Measurements from ENCODE around the gene DNAJC6. TPM values are rescaled to one million over a fixed set of nuclear protein-coding genes. Genes with fewer than 3 reads are reported as not detected.

DNAJC6 gene
- total RNA-seq, 6 experiments from 2014 or later, result 0.46 to 2.9 (median 1.2) TPM

DNA sequence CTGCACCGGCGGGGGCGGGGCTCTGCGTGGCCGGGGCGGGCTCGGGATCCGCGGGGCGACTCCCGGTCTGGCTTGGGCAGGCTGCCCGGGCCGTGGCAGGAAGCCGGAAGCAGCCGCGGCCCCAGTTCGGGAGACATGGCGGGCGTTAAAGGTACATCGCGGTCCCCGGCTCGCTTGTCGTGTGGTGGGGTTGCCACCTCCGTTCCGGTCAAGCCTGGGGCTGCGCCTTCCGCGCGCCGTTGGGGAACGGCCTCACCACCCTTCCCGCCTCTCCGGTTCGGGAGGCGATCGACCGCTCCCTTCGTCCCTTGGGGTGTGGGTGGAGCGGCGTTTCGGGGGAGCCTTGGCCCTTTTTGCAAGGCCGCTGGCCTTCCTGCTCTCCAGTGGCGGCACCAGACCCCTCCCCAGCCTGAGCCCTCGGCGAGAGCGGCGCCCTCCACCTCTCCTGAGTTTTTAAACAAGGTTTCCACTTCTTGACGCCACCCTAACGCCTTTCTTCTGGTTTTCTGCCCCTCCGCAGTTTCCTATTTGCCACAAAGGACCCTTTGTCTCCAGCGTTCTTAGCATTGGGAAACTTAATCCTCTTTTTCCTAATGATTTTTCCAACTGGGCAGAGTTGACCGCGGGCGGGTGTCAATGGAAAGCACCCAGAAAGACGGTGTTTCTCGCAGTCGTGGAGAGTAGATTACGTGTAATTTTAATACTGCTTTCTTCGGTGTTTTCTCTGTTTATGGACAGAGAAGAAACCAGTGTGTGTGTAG, 111.4 kb downstream of the DNAJC6 start, which contains the start of the genes LEPR and LEPROT:
Gene LEPR (plus strand): TSS at position 79 of the 761 bp plus-strand sequence. CDS start 144,898 bp downstream, outside the sequence.
Gene LEPROT (plus strand): TSS at position 79 of the 761 bp plus-strand sequence. CDS start 57 bp downstream, at position 136.
- TF ChIP-seq, protein P1, sequence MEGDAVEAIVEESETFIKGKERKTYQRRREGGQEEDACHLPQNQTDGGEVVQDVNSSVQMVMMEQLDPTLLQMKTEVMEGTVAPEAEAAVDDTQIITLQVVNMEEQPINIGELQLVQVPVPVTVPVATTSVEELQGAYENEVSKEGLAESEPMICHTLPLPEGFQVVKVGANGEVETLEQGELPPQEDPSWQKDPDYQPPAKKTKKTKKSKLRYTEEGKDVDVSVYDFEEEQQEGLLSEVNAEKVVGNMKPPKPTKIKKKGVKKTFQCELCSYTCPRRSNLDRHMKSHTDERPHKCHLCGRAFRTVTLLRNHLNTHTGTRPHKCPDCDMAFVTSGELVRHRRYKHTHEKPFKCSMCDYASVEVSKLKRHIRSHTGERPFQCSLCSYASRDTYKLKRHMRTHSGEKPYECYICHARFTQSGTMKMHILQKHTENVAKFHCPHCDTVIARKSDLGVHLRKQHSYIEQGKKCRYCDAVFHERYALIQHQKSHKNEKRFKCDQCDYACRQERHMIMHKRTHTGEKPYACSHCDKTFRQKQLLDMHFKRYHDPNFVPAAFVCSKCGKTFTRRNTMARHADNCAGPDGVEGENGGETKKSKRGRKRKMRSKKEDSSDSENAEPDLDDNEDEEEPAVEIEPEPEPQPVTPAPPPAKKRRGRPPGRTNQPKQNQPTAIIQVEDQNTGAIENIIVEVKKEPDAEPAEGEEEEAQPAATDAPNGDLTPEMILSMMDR (IDR thresholded peaks at IDR 0.05), result peak in 1 of 4 donors; percentile 3
- peak; percentile 94 for TF ChIP-seq POLR2A (IDR thresholded peaks at IDR 0.05)
- DNase-seq (no peak), ATAC-seq (peak; percentile 24 to 37 (median 36))
- under 1% methylated on average over 16 of the region's 60 CpGs for WGBS (ENCODE audit: insufficient coverage, low coverage, low lambda C conversion rate, missing lambda C conversion rate)
- Histone ChIP-seq H3K36me3 (peaks cover 0 to 7% (median 2%) of the 10 kb centered on the region in 4 donors), H3K27me3 (no peaks in the 10 kb centered on the region), H3K9me3 (no peaks in the 10 kb centered on the region), H3K4me1 (peaks cover 0 to 11% (median 3%) of the 10 kb centered on the region in 4 donors), H3K4me3 (peak within 1 kb of the TSS; percentile 52 to 95 (median 68)), H3K27ac (peak within 1 kb of the TSS; percentile 93 to 97 (median 94))
- intact Hi-C loops (cut with DNase I), result no loop called here

- no peak for DNase-seq
- peaks cover 0 to 11% (median 3%) of the 10 kb centered on the region in 4 donors for H3K4me1 ChIP-seq
- intact Hi-C loops (cut with DNase I), result no loop called here
- TF ChIP-seq POLR2A (IDR thresholded peaks at IDR 0.05), result no peak
- TF ChIP-seq, protein P1 (IDR thresholded peaks at IDR 0.05), result no peak
- H3K27ac ChIP-seq, result peak overlapping the region; percentile 93 to 97 (median 94)
- peaks cover 0 to 15% (median 5%) of the 10 kb centered on the region in 4 donors for H3K36me3 ChIP-seq
- H3K9me3 ChIP-seq, result no peaks in the 10 kb centered on the region
- 3% methylated on average over 13 of the region's 13 CpGs for WGBS (ENCODE audit: insufficient coverage, low coverage, low lambda C conversion rate, missing lambda C conversion rate)
- no peaks in the 10 kb centered on the region for H3K27me3 ChIP-seq
- H3K4me3 ChIP-seq, result peak overlapping the region; percentile 52 to 95 (median 68)
- no peak for ATAC-seq
These were observed 112.1 kb downstream of the DNAJC6 start for GRCh38 chr1:65421351-65422025.

- intact Hi-C loops (cut with DNase I), result no loop called here
- peak in 1 of 3 donors; percentile 21 for DNase-seq
- Histone ChIP-seq H3K4me1 (peaks cover 0 to 11% (median 3%) of the 10 kb centered on the region in 4 donors), H3K27ac (peak overlapping the region in 2 of 3 donors; percentile 9 to 94), H3K9me3 (no peaks in the 10 kb centered on the region), H3K4me3 (no peak overlapping the region), H3K36me3 (peaks cover 0 to 25% (median 5%) of the 10 kb centered on the region in 4 donors), H3K27me3 (no peaks in the 10 kb centered on the region)
- no peak for ATAC-seq
- WGBS (ENCODE audit: insufficient coverage, low coverage, low lambda C conversion rate, missing lambda C conversion rate), result 91% methylated on average over 11 of the region's 12 CpGs
- TF ChIP-seq, protein P1 (IDR thresholded peaks at IDR 0.05), result no peak
These were observed 113.2 kb downstream of the DNAJC6 start for GRCh38 chr1:65422241-65423203.
